K562 (cell line): ENCODE results near the gene RNF187. TPM values are rescaled to one million over a fixed set of nuclear protein-coding genes. Genes with fewer than 3 reads are reported as not detected.

Experiments
- BRD9 ChIP-seq: fragments of 450-650 bp; IDR thresholded peaks from 2 replicates; pipeline ENCODE4 v1.6.1; 2018; ENCODE audit warnings: low read depth; ENCODE audit not compliant: partially characterized antibody
- CBX3 ChIP-seq, 2 experiments: IDR thresholded peaks; 1 replicate in 1 of 2; 2 replicates in 1 of 2; pipeline ENCODE4 v1.6.1; 2012; ENCODE audit warnings: inconsistent platforms in 2 of 2, low read length in 2 of 2, borderline replicate concordance in 1 of 2, control low read depth in 1 of 2
- FOXM1 ChIP-seq, 2 experiments: fragments of 450-650 bp in 1 of 2; sonication (generic) in 1 of 2; formaldehyde crosslinking in 1 of 2; IDR thresholded peaks; 2 replicates each; pipeline versions ENCODE4 v1.6.1 to v1.9.0; 2017 to 2022; ENCODE audit warnings: low read depth in 2 of 2, mild to moderate bottlenecking in 2 of 2, missing genetic modification reagents in 1 of 2, moderate library complexity in 1 of 2
- IRF2 ChIP-seq: sonication (generic); formaldehyde crosslinking; IDR thresholded peaks from 2 replicates; pipeline ENCODE4 v1.8.1; 2022; ENCODE audit warnings: mild to moderate bottlenecking, missing genetic modification reagents
- PRPF4 ChIP-seq: fragments of 200-400 bp; formaldehyde crosslinking; IDR thresholded peaks from one replicate; pipeline ENCODE4 v1.6.1; 2017; ENCODE audit warnings: low read length, low read depth, mild to moderate bottlenecking; ENCODE audit not compliant: insufficient read depth, poor library complexity, severe bottlenecking
- SFPQ ChIP-seq: fragments of 200-400 bp; formaldehyde crosslinking; IDR thresholded peaks from 2 replicates; pipeline ENCODE4 v1.6.1; 2017; ENCODE audit warnings: mild to moderate bottlenecking, low read depth, low read length, moderate library complexity
- SP2 ChIP-seq: IDR thresholded peaks from 2 replicates; pipeline ENCODE4 v1.6.1; 2011; ENCODE audit warnings: mild to moderate bottlenecking, low read depth, low read length, moderate library complexity; ENCODE audit not compliant: poor library complexity, severe bottlenecking; ENCODE audit errors: extremely low read depth
- ZBTB40 ChIP-seq, 2 experiments: fragments of 450-650 bp in 1 of 2; sonication (generic) in 1 of 2; formaldehyde crosslinking in 1 of 2; IDR thresholded peaks; 2 replicates each; pipeline versions ENCODE4 v1.7.1 to v1.9.0; 2016 to 2022; ENCODE audit warnings: inconsistent platforms in 1 of 2, mild to moderate bottlenecking in 1 of 2, missing genetic modification reagents in 1 of 2
- ZNF695 ChIP-seq: fragments of 450-650 bp; formaldehyde crosslinking; IDR thresholded peaks from 2 replicates; pipeline ENCODE4 v1.4.0; 2020; ENCODE audit warnings: mild to moderate bottlenecking, moderate library complexity
- polyA plus RNA-seq, 8 experiments: library from polyadenylated mRNA; depleted of rRNA in 4 of 8; stranded (reverse) in 5 of 8; unstranded in 3 of 8; fragments of >200 nt; fragmentation: Nextera tagmentation in 2 of 8; fragmentation: Illumina TruSeq in 1 of 8; extraction: Ambion mirVana in 2 of 8; extraction: Trizol in 1 of 8; gene quantifications; 2 replicates each; pipeline versions ENCODE4 v1.2.1 to v1.2.3, GENCODE V29; 2011 to 2014; ENCODE audit warnings: inconsistent platforms in 1 of 8, missing spikeins in 1 of 8
- total RNA-seq, 7 experiments: library from RNA; depleted of rRNA in 6 of 7; stranded (reverse); fragments of >200 nt in 6 of 7; fragmentation: Illumina TruSeq in 2 of 7; extraction: Trizol in 2 of 7; gene quantifications; 2 replicates each; pipeline versions ENCODE4 v1.2.1 to v1.2.3, GENCODE V29; 2011 to 2021; ENCODE audit warnings: low replicate concordance in 1 of 7

Gene RNF187
- total and polyA plus RNA-seq, 9 of the 15 experiments (the other 6 are each of a cell fraction or from before 2014, with no cell fraction given) = 2.3 to 119 (median 41.9) TPM

GRCh38 chr1:228513236-228513900 is 26.2 kb downstream of the RNF187 start (continued):
- TF ChIP-seq SFPQ (no peak), BRD9 (peak; percentile 67), IRF2 (CRISPR knock-in tag) (no peak), PRPF4 (no peak), ZBTB40 (IDR thresholded peaks at IDR 0.05) (no peak), ZBTB40 (CRISPR knock-in tag; IDR thresholded peaks at IDR 0.05) (no peak), SP2 (no peak), ZNF695 (CRISPR knock-in tag) (no peak), FOXM1 (IDR thresholded peaks at IDR 0.05; ENCODE audit: low read depth) (peak; percentile 98), FOXM1 (CRISPR knock-in tag; IDR thresholded peaks at IDR 0.05; ENCODE audit: low read depth) (no peak), CBX3 (IDR thresholded peaks at IDR 0.05; ENCODE audit: borderline replicate concordance in 1 of 2, low read length in 2 of 2) (peak in 1 of 2 experiments; percentile 91; a peak in 2 of 3 replicates)
